B cell (primary cell): ENCODE measurements around the gene INAFM2. TPM values are rescaled to one million over a fixed set of nuclear protein-coding genes. Genes with fewer than 3 reads are reported as not detected.

Experiments used
- ATAC-seq: fragments of 200-7000 bp; cut with Tn5 transposase; one replicate; pipeline ENCODE4 v1.10.0; 2021; ENCODE audit warnings: low read depth, mild to moderate bottlenecking, moderate number of reproducible peaks, moderate library complexity
- CTCF ChIA-PET: fragments of 350-600 bp; sonication (Branson Sonifier 250); formaldehyde crosslinking; loops from one replicate; lab custom pipeline; 2021; ENCODE audit warnings: antibody characterized with exemption, inconsistent platforms; lab: Charles Lee
- POLR2A ChIA-PET: fragments of 350-600 bp; sonication (Branson Sonifier 250); formaldehyde crosslinking; loops from one replicate; lab custom pipeline; 2021; ENCODE audit warnings: antibody characterized with exemption; lab: Charles Lee
- DNase-seq: peaks from one replicate; pipeline ENCODE4 v3.0.0; 2013
- H2AFZ ChIP-seq: 2 replicates; pipeline ENCODE4 v1.6.1; 2012; ENCODE audit warnings: mild to moderate bottlenecking, low read depth, low read length; ENCODE audit not compliant: insufficient read depth, poor library complexity, severe bottlenecking
- H3K27ac ChIP-seq, 2 donors: 1 replicate in 1 of 2; 2 replicates in 1 of 2; pipeline ENCODE4 v1.5.1; 2012 to 2013; ENCODE audit warnings: low read length in 2 of 2, mild to moderate bottlenecking in 2 of 2, moderate library complexity in 1 of 2
- H3K27me3 ChIP-seq, 4 experiments: fragments of 200-600 bp in 1 of 4; sonication (generic) in 1 of 4; replicated peaks in 1 of 4; 1 replicate in 2 of 4; 2 replicates in 2 of 4; pipeline versions ENCODE4 v1.6.1 to v1.7.0; 2013 to 2016; ENCODE audit warnings: low read length in 3 of 4, mild to moderate bottlenecking in 2 of 4, mixed read lengths in 1 of 4, moderate library complexity in 1 of 4; ENCODE audit not compliant: insufficient read depth in 4 of 4, control insufficient read depth in 3 of 4; ENCODE audit errors: control extremely low read depth in 1 of 4
- H3K36me3 ChIP-seq, 2 experiments: replicated peaks in 1 of 2; 1 replicate in 1 of 2; 2 replicates in 1 of 2; pipeline versions ENCODE4 v1.6.1 to v1.7.1; 2013; ENCODE audit warnings: low read length in 1 of 2; ENCODE audit not compliant: insufficient read depth in 2 of 2, control insufficient read depth in 1 of 2; ENCODE audit errors: control extremely low read depth in 1 of 2, extremely low read depth in 1 of 2
- H3K4me1 ChIP-seq, 2 donors: fragments of 200-600 bp in 1 of 2; sonication (generic) in 1 of 2; 1 replicate in 1 of 2; 2 replicates in 1 of 2; pipeline versions ENCODE4 v1.5.1 to v1.6.1; 2013 to 2017; ENCODE audit warnings: low read length in 2 of 2; ENCODE audit not compliant: control insufficient read depth in 2 of 2, insufficient read depth in 2 of 2
- H3K4me2 ChIP-seq: replicated peaks from 2 replicates; pipeline ENCODE3; 2012; ENCODE audit warnings: mild to moderate bottlenecking, low read depth, low read length; ENCODE audit not compliant: poor library complexity, severe bottlenecking
- H3K4me3 ChIP-seq, 5 experiments: fragments of 200-600 bp in 1 of 5; sonication (generic) in 1 of 5; 1 replicate in 3 of 5; 2 replicates in 2 of 5; pipeline versions ENCODE4 v1.5.1 to v1.7.0; 2011 to 2016; ENCODE audit warnings: low read length in 4 of 5, mild to moderate bottlenecking in 4 of 5, low read depth in 2 of 5, control low read depth in 1 of 5, moderate library complexity in 1 of 5; ENCODE audit not compliant: insufficient read depth in 1 of 5; ENCODE audit errors: control extremely low read depth in 1 of 5, extremely low read depth in 1 of 5
- H3K79me2 ChIP-seq: fragments of 200-600 bp; sonication (generic); one replicate; pipeline ENCODE4 v1.6.0; 2016; ENCODE audit warnings: low read length; ENCODE audit not compliant: control insufficient read depth, insufficient read depth
- H3K9ac ChIP-seq: fragments of 200-600 bp; sonication (generic); 2 replicates; pipeline ENCODE4 v1.6.1; 2017; ENCODE audit warnings: mild to moderate bottlenecking, low read length, moderate library complexity
- H3K9me3 ChIP-seq, 3 donors: one replicate each; pipeline versions ENCODE4 v1.6.1 to v1.7.1; 2013; ENCODE audit warnings: low read length in 2 of 3; ENCODE audit not compliant: control insufficient read depth in 2 of 3, insufficient read depth in 1 of 3; ENCODE audit errors: control extremely low read depth in 1 of 3
- H4K20me1 ChIP-seq: 2 replicates; pipeline ENCODE4 v1.6.0; 2012; ENCODE audit warnings: mild to moderate bottlenecking, low read length; ENCODE audit not compliant: insufficient read depth, control insufficient read depth, poor library complexity, severe bottlenecking
- H3K27ac Mint-ChIP-seq: one replicate; pipeline ENCODE4 v1.8.0; 2021; ENCODE audit warnings: mixed read lengths
- H3K27me3 Mint-ChIP-seq: one replicate; pipeline ENCODE4 v1.8.0; 2021; ENCODE audit warnings: mixed read lengths
- H3K4me1 Mint-ChIP-seq: one replicate; pipeline ENCODE4 v1.8.0; 2021; ENCODE audit warnings: mixed read lengths
- H3K4me3 Mint-ChIP-seq: one replicate; pipeline ENCODE4 v1.8.0; 2021; ENCODE audit warnings: mixed read lengths
- H3K9me3 Mint-ChIP-seq: one replicate; pipeline ENCODE4 v1.8.0; 2022; ENCODE audit warnings: mixed read lengths; ENCODE audit not compliant: insufficient read depth
- WGBS: methylation state at CpG from one replicate; pipeline ENCODE4 v1.1.5; 2013; ENCODE audit warnings: missing lambda C conversion rate; ENCODE audit not compliant: insufficient coverage; 5-methylcytosine and 5-hydroxymethylcytosine counted together
- intact Hi-C: fragments of 100-400 bp; cut with micrococcal nuclease; formaldehyde crosslinking; loops from one replicate; pipeline ENCODE4 v1.10.0; 2022
- polyA plus RNA-seq: library from polyadenylated mRNA; depleted of rRNA; stranded (reverse); fragments of >200 nt; gene quantifications from 2 replicates; pipeline ENCODE4 v1.2.3, GENCODE V29; 2012
- total RNA-seq, 2 donors: library from RNA; stranded (reverse); fragments of 120-200 nt in 1 of 2; gene quantifications; 1 replicate in 1 of 2; 2 replicates in 1 of 2; pipeline versions ENCODE4 v1.2.3 to v1.2.4, GENCODE V29; 2013 to 2022
- TF ChIP-seq, protein P1 (sequence below): fragments of 200-600 bp; IDR thresholded peaks from one replicate; pipeline ENCODE4 v1.8.0; 2022; ENCODE audit warnings: antibody characterized with exemption, mild to moderate bottlenecking

INAFM2 gene
- total and polyA plus RNA-seq, 2 donors (not counting 1 experiment from before 2014, with no cell fraction given): 3.0 to 7.0 TPM

DNA sequence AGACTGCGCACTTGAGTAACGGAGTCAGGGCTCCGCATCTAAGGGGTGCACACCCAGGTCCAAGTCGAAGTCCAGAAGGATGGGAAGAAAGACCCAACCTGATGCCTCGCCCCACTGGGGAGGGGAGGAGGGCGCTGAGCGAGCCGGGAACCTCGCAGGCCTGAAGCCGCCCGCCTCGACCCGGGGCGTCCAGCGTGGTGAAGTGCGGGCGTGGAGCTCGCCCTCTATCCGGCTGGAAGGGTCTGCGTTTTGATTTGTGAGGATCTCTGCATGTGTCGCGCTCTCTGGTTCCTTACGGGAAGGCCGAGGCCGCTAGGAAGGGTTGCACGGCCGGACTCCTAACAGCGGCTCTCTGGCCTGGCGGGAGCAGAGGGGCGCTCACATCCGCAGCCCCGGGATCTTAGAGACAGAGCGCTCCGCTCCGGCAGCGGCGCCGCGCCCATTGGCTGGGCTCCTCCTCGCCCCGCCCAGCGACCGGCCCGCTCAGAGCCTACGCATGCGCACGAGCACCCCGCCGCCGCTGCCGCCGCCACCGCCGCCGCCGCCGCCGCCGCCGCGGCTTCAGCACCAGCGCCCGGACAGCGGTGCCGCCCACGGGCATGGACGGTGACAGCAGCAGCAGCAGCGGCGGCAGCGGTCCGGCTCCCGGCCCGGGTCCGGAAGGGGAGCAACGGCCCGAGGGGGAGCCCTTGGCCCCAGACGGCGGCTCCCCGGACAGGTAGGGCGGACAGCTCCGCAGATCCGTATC lies 34.4 kb downstream of the INAFM2 start, which contains the start of gene DISP2:
TSS of gene DISP2 (plus strand) at position 497 of the 748 bp plus-strand sequence. CDS start at position 600, 103 bp downstream.
- H3K9ac ChIP-seq: peak within 1 kb of the TSS; percentile 73

More for the DNA sequence above, 34.4 kb downstream of the INAFM2 start, which contains the start of gene DISP2:
- DNase-seq (peak; percentile 95), ATAC-seq (peak; percentile 93)
- ChIA-PET CTCF (interaction anchor here (0.7 to 2.4 kb wide), 6 partner anchors 9 to 79 kb away, joined by 3 to 12 read pairs (median 3); no protein-coding TSS in a partner anchor), POLR2A (interaction anchor here (1.1 kb wide), 3 partner anchors 11 to 212 kb away, joined by 3 to 5 read pairs (median 4); no protein-coding TSS in a partner anchor)
- peaks cover 26% of the 10 kb centered on the region for H4K20me1 ChIP-seq
- peaks cover 8% of the 10 kb centered on the region for H3K27me3 Mint-ChIP-seq
- peak within 1 kb of the TSS in 4 of 5 experiments; percentile 48 to 78 (median 58) for H3K4me3 ChIP-seq
- 2% methylated on average over 80 of the region's 82 CpGs for WGBS
- H3K79me2 ChIP-seq: peaks cover 2% of the 10 kb centered on the region
- peaks cover 12% of the 10 kb centered on the region for H3K4me1 Mint-ChIP-seq
- peak within 1 kb of the TSS; percentile 59 for H3K27ac Mint-ChIP-seq
- peaks cover 6 to 11% of the 10 kb centered on the region in 2 donors for H3K4me1 ChIP-seq
- H3K9me3 ChIP-seq: no peaks in the 10 kb centered on the region
- H3K4me2 ChIP-seq: peak within 1 kb of the TSS; percentile 98
- H3K27me3 ChIP-seq: peaks cover 0 to 6% (median 0%) of the 10 kb centered on the region in 4 experiments
- H3K27ac ChIP-seq: no peak within 1 kb of the TSS
- TF ChIP-seq, protein P1, sequence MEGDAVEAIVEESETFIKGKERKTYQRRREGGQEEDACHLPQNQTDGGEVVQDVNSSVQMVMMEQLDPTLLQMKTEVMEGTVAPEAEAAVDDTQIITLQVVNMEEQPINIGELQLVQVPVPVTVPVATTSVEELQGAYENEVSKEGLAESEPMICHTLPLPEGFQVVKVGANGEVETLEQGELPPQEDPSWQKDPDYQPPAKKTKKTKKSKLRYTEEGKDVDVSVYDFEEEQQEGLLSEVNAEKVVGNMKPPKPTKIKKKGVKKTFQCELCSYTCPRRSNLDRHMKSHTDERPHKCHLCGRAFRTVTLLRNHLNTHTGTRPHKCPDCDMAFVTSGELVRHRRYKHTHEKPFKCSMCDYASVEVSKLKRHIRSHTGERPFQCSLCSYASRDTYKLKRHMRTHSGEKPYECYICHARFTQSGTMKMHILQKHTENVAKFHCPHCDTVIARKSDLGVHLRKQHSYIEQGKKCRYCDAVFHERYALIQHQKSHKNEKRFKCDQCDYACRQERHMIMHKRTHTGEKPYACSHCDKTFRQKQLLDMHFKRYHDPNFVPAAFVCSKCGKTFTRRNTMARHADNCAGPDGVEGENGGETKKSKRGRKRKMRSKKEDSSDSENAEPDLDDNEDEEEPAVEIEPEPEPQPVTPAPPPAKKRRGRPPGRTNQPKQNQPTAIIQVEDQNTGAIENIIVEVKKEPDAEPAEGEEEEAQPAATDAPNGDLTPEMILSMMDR: no peak
- no peaks in the 10 kb centered on the region for H3K9me3 Mint-ChIP-seq
- H3K36me3 ChIP-seq: peaks cover 0 to 7% of the 10 kb centered on the region in 2 experiments
- intact Hi-C loops: loop anchor here (1.0 kb wide), 3 partner anchors 10 to 82 kb away; partner anchors contain the start of genes BAHD1 and KNSTRN
- peak within 1 kb of the TSS; percentile 88 for H3K4me3 Mint-ChIP-seq
- peak within 1 kb of the TSS; percentile 75 for H2AFZ ChIP-seq
